Measurements from ENCODE around the gene ECHS1.

DNA sequence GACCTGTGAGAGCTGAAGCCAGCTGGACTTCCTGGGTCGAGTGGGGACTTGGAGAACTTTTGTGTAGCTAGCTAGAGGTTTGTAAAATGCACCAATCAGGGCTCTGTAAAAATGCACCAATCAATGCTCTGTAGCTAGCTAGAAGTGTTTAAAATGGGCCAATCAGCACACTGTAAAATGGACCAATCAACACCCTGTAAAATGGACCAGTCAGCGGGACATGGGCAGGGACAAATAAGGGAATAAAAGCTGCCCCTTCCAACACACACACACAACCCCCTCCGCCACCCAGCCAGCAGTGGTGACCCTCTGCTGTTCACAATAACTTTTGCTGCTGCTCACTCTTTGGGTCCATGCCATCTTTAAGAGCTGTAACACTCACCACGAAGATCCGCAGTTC lies 57.3 kb downstream of the ECHS1 start:
- TF ChIP-seq EP300 (IDR thresholded peaks at IDR 0.05) (no peak), POLR2A (IDR thresholded peaks at IDR 0.05; ENCODE audit: low read length) (no peak), KDM5A (IDR thresholded peaks at IDR 0.05) (no peak), PHF8 (IDR thresholded peaks at IDR 0.05; ENCODE audit: borderline replicate concordance, low read depth) (no peak)
- TF ChIP-seq, protein P1, sequence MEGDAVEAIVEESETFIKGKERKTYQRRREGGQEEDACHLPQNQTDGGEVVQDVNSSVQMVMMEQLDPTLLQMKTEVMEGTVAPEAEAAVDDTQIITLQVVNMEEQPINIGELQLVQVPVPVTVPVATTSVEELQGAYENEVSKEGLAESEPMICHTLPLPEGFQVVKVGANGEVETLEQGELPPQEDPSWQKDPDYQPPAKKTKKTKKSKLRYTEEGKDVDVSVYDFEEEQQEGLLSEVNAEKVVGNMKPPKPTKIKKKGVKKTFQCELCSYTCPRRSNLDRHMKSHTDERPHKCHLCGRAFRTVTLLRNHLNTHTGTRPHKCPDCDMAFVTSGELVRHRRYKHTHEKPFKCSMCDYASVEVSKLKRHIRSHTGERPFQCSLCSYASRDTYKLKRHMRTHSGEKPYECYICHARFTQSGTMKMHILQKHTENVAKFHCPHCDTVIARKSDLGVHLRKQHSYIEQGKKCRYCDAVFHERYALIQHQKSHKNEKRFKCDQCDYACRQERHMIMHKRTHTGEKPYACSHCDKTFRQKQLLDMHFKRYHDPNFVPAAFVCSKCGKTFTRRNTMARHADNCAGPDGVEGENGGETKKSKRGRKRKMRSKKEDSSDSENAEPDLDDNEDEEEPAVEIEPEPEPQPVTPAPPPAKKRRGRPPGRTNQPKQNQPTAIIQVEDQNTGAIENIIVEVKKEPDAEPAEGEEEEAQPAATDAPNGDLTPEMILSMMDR (IDR thresholded peaks at IDR 0.05), result no peak
